ENCODE data around the gene ISG15. TPM values are rescaled to one million over a fixed set of nuclear protein-coding genes. Genes with fewer than 3 reads are reported as not detected.

The ISG15 gene
- total and polyA plus RNA-seq, 9 of the 15 experiments (the other 6 are each of a cell fraction or from before 2014, with no cell fraction given): 0.40 to 58.3 (median 12.2) TPM

DNA sequence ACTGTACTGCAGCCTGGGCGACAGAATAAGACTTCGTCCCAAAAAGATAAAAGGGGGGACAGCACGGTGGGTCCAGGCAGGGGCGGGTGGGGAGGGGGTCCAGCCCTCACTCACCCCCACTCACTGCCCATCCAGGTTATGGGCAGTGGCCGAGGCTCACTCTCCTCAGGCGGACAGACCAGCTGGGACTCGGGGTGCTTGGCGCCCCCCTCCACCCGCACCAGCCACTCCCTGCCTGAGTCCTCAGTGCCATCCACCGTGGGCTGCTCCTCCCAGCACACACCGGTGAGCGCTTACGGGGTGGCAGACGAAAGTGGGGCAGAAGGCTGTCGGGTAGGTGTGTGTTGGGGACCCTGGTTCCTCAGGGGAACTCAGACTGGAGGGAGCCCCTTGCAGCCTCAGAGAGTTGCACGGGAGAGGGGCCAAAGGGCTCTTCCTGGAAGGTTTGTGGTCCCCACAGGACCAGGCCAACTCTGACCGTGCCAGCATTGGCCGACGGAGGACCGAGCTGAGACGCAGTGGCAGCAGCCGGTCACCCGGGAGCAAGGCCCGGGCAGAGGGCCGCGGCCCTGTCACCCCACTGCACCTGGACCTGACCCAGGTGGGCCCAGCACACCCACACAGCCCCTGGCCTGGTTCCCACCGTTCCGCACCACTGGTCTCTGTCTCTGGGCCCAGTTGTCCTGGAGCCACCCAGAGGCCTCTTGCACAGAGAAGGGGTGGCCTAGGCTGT lies 40.4 kb upstream of the ISG15 start:
- Histone ChIP-seq H3K4me3 (no peak overlapping the region), H3K79me2 (ENCODE audit: control insufficient read depth, insufficient read depth, low read length) (no peaks in the 10 kb centered on the region), H2AFZ (ENCODE audit: low read depth, low read length) (no peak overlapping the region), H3K27ac (ENCODE audit: extremely low read depth, low read depth, low read length) (no peak overlapping the region), H3K4me1 (replicated peaks in 1 of 2; ENCODE audit: control insufficient read depth in 2 of 2, insufficient read depth in 2 of 2, low read length in 2 of 2) (peaks cover 0 to 62% of the 10 kb centered on the region in 2 experiments; a peak in 3 of 5 replicates), H3K36me3 (ENCODE audit: control insufficient read depth, insufficient read depth, low read length) (no peaks in the 10 kb centered on the region), H3K9me3 (replicated peaks; ENCODE audit: control insufficient read depth, insufficient read depth, low read depth, low read length) (peaks cover 6% of the 10 kb centered on the region), H3K9ac (ENCODE audit: insufficient read depth in 1 of 2, low read depth in 2 of 2, low read length in 2 of 2) (peak overlapping the region in 1 of 2 experiments; percentile 24; a peak in 2 of 4 replicates), H3K27me3 (ENCODE audit: control insufficient read depth in 2 of 2, insufficient read depth in 2 of 2, low read length in 2 of 2) (peaks cover 0 to 37% of the 10 kb centered on the region in 2 experiments; a peak in 2 of 5 replicates), H3K9me1 (ENCODE audit: control insufficient read depth, insufficient read depth, low read length) (no peaks in the 10 kb centered on the region), H4K20me1 (replicated peaks; ENCODE audit: control insufficient read depth, insufficient read depth, low read length) (no peaks in the 10 kb centered on the region), H3K4me2 (ENCODE audit: insufficient read depth, low read length) (no peak overlapping the region)
- no peak for TF ChIP-seq STAT5B (CRISPR knock-in tag; IDR thresholded peaks at IDR 0.05)
- TF ChIP-seq ZNF184 (CRISPR knock-in tag; IDR thresholded peaks at IDR 0.05): no peak
- TF ChIP-seq ZNF41 (CRISPR knock-in tag; conservative IDR thresholded peaks at IDR 0.05): no peak
- no peak for TF ChIP-seq ZNF778 (CRISPR knock-in tag; IDR thresholded peaks at IDR 0.05)
- no peak for TF ChIP-seq NFYB (IDR thresholded peaks at IDR 0.05; ENCODE audit: extremely low read depth, insufficient read length)
- ATAC-seq (no peak), FAIRE-seq (no peak), DNase-seq (ENCODE audit: extremely low read depth in 1 of 4, low spot score in 3 of 4) (no peak)
- BruUV-seq (replicated peaks): no TSS peak
- 39% methylated on average over 27 of the region's 28 CpGs for WGBS (ENCODE audit: insufficient coverage, low coverage, missing lambda C conversion rate)
- intact Hi-C loops (cut with micrococcal nuclease): no loop called here
- CTCF ChIA-PET (ENCODE audit: low intra/inter-chr PET ratio): no interaction called here
- in situ Hi-C loops (cut with MboI): no loop called here
- POLR2A ChIA-PET: interaction anchor here (0.6 kb wide), 1 partner anchor 402 kb away, joined by 3 read pairs; no protein-coding TSS in a partner anchor
